GM21515 (cell line): ENCODE results near the gene GSG1L.
"Not testable (repeated sequence)": the region's sequence is repeated elsewhere in the genome, so short reads cannot be mapped to it uniquely, and the experiment has no call there.

ENCODE experiments used
- ATAC-seq: cut with Tn5 transposase; IDR thresholded peaks from one replicate; pipeline ENCODE4 v1.9.1; 2021; ENCODE audit not compliant: unreplicated experiment

The GSG1L gene

DNA sequence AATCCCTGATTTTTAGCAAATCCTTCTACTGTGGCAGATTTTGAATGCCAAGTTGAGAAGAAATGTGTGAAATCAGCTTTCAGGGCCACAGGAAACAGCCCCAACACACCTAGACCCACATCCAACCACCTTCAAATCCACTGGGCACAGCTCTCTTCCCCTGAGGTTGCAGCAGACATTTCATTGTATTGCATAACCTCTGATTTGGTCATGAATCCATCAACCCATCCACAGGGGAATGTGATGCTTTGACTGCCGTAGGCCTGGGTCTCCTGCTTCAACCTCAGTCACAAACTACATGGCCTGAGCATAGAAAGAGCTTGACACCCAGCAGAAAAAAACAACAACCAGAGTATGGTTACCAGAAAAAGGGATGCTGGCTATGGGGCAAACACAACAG, 145.6 kb downstream of the GSG1L start:
- no peak for ATAC-seq

GRCh38 chr16:27911486-27911885, 152.0 kb downstream of the GSG1L start:
- no peak for ATAC-seq

DNA sequence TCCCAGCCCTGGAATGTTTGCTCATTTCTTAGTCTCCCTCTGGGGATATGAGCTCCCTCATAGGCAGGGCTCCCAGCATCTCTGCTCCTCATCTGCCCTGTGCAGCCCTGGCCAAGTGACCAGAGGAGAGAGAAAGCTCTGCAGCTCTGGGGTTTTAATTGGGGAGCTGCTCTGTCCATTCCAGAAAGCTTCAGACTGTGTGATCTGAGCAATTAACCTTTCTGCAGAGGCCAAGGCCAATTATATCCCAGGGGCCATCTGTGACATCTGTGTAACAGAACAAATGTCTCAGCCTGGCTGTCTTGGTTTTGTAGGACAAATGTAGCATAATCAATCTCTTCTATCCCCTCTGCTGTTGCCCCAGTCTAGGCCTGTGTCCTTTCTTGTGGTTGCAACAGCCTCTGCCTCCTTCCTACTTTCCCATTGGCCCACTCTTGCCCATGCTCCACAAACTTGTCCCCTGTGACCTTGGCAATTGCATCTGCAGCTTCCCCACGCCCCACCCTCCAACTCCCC, 156.0 kb downstream of the GSG1L start:
- ATAC-seq, result no peak

- no peak for ATAC-seq
Observed at GRCh38 chr16:27906883-27907282, 156.6 kb downstream of the GSG1L start.

DNA sequence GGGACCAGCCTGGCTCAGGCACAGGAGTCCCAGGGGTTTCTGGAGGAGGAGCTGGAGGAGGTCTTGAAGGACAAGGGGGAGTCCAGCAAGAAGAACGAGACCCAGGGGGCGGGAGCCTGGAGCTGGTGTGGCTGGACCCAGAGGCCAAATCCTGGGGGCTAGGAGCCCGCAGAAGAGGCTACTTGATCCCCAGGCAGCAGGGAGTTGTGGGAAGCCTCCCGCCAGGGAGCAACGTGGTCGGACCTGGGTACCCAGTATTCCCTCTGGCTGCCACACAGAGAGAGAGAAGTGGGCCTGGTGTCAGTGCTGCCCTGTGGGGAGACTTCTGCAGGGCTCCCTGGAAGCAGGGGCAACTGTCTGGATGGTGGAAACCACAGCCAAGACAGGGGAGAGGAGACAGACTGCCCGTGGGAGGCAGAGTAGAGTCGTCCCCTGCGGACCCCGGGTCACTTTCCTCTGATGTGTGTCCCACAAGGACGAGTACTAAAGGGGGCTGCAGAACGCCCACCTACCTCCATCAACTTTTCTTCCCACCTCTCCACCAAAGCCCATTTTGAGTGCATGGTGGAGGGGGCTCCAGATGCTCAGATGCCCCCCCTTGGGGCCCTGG, 160.4 kb downstream of the GSG1L start:
- no peak for ATAC-seq

DNA sequence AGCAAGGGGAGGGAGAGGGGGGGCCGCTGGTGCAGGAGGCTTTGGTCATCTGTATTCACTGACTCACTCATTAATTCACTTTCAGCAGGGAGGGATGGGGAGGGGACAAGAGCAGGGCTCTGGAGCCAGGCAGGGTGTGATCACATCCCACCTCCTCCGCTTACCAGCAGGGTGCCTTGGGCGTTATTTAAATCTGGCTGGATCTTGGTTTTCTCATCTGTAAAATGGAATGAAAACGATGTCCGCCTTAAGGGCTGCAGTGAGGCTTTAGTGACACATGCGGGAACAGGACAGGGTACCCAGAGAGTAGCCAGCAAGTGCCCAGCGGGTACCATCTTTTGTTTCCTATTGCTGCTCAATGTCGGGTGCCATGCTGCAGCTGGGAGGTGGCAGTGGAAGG, 161.0 kb downstream of the GSG1L start:
- ATAC-seq, result no peak

GRCh38 chr16:27901956-27902355, 161.6 kb downstream of the GSG1L start:
- no peak for ATAC-seq

GRCh38 chr16:27899736-27900135, 163.8 kb downstream of the GSG1L start:
- ATAC-seq, result no peak

- ATAC-seq, result no peak
Observed at GRCh38 chr16:27894386-27894785, 169.1 kb downstream of the GSG1L start.

GRCh38 chr16:27892879-27893278, 170.6 kb downstream of the GSG1L start:
- ATAC-seq, result no peak

DNA sequence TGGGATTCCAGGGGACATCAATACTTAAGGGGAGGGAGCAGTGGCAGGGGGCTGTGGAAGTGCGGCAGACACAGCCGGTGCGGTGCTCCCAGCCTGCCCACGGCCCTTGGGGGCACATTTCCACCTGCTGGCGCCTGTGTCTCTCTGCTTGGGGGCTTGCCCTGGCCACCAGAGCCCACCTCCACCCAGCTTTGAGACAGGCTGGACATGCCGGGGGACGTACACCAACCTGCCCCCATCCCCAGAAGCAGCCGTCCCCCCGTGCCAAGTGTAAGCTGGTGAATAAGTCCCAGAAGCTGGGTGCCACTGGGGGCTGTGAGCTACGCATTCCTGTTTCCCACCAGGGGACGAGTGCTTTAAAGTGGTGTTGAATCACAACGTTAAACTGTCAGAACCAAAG, 172.6 kb downstream of the GSG1L start:
- ATAC-seq, result no peak

GRCh38 chr16:27890006-27890405, 173.5 kb downstream of the GSG1L start:
- ATAC-seq, result no peak

DNA sequence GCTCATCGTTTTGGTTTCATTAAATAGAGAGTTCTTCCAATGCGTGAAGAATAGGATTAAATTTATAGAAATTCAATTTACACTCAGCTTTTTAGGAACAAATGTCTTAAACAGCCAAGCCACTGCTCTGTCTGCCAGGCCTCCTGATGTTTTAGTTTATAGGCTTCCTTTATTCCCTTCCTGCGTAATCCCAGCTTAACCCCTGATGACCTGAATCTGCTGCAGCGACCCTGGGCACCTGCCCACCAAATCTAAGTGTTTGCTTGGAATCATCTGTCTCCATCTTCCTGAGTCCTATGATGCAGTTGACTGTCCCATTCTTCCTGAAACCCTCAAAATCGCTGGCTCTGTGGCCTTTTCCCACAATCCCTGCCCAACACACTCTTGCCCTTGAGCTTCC, 179.9 kb downstream of the GSG1L start:
- no peak for ATAC-seq

GRCh38 chr16:27880287-27880686, 183.2 kb downstream of the GSG1L start:
- no peak for ATAC-seq

DNA sequence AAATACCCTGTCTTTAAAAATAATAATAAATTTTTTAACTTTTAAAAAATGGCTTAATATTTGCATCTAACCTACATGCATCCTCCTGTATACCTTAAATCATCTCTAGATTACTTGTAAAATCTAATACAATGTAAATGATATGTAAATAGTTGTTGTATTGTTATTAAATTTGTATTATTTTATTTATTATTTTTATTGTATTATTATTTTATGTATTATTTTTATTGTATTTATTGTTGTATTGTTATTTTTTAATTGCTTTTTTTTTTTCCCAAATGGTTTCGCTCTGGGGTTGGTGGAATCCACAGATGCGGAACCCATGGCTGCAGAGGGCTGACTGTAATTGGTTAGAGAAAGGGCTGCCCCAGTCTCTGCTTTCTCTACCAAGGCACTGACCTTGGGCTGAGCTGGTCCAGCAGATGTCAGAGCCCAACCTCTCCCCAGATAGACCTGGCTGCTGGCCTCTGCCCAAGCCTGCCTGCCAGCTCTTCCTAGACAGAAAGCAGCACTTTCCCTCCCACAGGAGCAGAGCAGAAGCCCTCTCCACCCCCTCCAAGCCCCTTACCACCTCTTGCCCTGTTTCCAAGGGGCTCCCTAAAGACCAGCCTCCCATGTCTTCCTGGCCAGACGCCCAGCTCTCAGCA, 183.8 kb downstream of the GSG1L start:
- no peak for ATAC-seq

GRCh38 chr16:27872627-27873026, 190.9 kb downstream of the GSG1L start:
- not testable (repeated sequence) for ATAC-seq

DNA sequence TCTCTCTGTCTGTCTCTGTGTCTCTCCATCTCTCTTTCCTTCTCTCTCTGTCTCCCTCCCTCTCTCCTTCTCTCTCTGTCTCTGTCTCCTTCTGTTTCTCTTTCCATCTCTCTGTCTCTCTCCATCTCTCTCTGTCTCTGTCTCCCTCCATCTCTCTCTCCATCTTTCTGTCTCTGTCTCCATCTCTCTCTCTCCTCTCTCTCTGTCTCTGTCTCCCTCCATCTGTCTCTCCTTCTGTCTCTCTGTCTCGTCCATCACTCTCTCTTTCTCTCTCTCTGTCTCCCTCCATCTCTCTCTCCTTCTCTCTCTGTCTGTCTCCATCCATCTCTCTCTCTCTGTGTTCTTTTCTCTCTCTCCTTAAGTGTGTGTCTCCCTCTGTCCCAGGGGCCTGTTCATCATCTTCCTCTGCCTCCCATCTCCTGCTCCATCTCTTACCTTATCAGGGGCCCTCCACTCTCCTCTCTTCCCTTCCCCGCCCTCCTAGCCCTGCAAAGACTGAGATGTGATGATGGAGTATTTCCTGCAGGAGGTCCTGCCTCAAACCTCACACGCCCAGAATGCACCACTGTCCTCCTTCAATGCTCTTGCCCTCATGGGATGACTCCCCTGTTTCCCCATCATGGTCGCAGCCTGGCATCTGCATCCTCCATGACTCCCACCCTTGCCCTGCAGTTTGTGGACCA, 193.3 kb downstream of the GSG1L start:
- ATAC-seq, result no peak

- ATAC-seq, result no peak
Observed at GRCh38 chr16:27869411-27869810, 194.1 kb downstream of the GSG1L start.

DNA sequence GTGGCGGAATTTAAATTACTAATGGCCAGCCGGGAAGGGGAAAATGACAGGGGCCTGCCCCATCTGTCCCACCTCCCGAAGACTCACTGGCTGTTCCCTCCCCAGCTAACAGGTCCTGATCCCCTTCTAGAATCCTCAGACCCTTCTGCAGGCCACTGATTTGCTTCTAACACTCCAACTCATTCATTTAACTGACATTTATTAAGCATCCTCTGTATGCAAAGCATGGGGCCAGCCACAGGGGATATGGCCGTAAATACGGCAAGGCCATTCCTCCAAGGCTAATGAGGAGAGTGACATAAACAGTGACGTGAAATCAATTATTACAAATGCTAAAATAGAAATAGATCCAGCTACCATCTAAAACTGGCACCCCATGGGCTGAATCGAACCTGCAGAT, 195.3 kb downstream of the GSG1L start:
- ATAC-seq, result no peak

- no peak for ATAC-seq
Observed at GRCh38 chr16:27867122-27868110, 196.1 kb downstream of the GSG1L start.

DNA sequence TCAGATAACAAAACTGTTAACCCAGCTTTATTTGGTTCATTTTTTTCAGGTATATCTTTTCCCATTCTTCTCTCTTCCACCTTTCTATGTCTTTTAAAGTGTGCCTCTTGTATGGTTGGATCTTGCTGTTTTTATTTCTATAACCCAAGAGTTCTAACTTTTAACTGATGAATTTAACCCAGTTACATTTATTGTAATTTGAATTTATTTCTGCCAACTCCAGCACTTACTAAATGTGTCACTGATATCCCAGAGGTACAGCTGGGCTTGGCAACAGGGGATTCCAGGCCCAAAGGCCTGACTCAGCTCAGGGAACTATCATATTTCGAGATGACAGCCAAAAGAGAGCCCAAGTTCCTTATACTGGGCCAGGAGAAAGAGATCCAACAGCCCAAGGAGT, 200.1 kb downstream of the GSG1L start:
- ATAC-seq, result no peak
